ENCODE data around the gene CRB1.

DNA sequence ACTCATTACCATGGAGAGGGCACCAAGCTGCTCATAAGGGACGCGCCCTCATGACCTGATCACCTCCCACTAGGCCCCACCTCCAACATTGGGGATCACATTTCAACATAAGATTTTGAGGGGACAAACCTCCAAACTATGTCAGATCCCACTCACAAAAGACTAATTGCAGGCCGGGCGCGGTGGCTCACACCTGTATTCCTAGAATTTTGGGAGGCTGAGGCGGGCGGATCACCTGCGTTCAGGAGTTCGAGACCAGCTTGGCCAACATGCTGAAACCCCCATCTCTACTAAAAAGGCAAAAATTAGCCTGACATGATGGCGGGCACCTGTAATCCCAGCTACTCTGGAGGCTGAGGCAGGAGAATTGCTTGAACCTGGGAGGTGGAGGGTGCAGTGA lies 228.7 kb downstream of the CRB1 start:
- no peak for TF ChIP-seq ZNF354C (tag by site-specific recombination; IDR thresholded peaks at IDR 0.05; ENCODE audit: borderline replicate concordance, low read depth)
- TF ChIP-seq, protein P1, sequence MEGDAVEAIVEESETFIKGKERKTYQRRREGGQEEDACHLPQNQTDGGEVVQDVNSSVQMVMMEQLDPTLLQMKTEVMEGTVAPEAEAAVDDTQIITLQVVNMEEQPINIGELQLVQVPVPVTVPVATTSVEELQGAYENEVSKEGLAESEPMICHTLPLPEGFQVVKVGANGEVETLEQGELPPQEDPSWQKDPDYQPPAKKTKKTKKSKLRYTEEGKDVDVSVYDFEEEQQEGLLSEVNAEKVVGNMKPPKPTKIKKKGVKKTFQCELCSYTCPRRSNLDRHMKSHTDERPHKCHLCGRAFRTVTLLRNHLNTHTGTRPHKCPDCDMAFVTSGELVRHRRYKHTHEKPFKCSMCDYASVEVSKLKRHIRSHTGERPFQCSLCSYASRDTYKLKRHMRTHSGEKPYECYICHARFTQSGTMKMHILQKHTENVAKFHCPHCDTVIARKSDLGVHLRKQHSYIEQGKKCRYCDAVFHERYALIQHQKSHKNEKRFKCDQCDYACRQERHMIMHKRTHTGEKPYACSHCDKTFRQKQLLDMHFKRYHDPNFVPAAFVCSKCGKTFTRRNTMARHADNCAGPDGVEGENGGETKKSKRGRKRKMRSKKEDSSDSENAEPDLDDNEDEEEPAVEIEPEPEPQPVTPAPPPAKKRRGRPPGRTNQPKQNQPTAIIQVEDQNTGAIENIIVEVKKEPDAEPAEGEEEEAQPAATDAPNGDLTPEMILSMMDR (tag by site-specific recombination; IDR thresholded peaks at IDR 0.05), result no peak
- no peak for TF ChIP-seq RBAK (tag by site-specific recombination; IDR thresholded peaks at IDR 0.05)
- TF ChIP-seq ZNF274 (IDR thresholded peaks at IDR 0.05; ENCODE audit: low read length), result no peak
- TF ChIP-seq ZNF274 (tag by site-specific recombination; IDR thresholded peaks at IDR 0.05; ENCODE audit: borderline replicate concordance), result no peak
- TF ChIP-seq ZBTB20 (tag by site-specific recombination; IDR thresholded peaks at IDR 0.05), result no peak
- TF ChIP-seq, protein P2, sequence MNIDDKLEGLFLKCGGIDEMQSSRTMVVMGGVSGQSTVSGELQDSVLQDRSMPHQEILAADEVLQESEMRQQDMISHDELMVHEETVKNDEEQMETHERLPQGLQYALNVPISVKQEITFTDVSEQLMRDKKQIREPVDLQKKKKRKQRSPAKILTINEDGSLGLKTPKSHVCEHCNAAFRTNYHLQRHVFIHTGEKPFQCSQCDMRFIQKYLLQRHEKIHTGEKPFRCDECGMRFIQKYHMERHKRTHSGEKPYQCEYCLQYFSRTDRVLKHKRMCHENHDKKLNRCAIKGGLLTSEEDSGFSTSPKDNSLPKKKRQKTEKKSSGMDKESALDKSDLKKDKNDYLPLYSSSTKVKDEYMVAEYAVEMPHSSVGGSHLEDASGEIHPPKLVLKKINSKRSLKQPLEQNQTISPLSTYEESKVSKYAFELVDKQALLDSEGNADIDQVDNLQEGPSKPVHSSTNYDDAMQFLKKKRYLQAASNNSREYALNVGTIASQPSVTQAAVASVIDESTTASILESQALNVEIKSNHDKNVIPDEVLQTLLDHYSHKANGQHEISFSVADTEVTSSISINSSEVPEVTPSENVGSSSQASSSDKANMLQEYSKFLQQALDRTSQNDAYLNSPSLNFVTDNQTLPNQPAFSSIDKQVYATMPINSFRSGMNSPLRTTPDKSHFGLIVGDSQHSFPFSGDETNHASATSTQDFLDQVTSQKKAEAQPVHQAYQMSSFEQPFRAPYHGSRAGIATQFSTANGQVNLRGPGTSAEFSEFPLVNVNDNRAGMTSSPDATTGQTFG (tag by site-specific recombination; IDR thresholded peaks at IDR 0.05; ENCODE audit: borderline replicate concordance), result no peak
- TF ChIP-seq, protein P3, sequence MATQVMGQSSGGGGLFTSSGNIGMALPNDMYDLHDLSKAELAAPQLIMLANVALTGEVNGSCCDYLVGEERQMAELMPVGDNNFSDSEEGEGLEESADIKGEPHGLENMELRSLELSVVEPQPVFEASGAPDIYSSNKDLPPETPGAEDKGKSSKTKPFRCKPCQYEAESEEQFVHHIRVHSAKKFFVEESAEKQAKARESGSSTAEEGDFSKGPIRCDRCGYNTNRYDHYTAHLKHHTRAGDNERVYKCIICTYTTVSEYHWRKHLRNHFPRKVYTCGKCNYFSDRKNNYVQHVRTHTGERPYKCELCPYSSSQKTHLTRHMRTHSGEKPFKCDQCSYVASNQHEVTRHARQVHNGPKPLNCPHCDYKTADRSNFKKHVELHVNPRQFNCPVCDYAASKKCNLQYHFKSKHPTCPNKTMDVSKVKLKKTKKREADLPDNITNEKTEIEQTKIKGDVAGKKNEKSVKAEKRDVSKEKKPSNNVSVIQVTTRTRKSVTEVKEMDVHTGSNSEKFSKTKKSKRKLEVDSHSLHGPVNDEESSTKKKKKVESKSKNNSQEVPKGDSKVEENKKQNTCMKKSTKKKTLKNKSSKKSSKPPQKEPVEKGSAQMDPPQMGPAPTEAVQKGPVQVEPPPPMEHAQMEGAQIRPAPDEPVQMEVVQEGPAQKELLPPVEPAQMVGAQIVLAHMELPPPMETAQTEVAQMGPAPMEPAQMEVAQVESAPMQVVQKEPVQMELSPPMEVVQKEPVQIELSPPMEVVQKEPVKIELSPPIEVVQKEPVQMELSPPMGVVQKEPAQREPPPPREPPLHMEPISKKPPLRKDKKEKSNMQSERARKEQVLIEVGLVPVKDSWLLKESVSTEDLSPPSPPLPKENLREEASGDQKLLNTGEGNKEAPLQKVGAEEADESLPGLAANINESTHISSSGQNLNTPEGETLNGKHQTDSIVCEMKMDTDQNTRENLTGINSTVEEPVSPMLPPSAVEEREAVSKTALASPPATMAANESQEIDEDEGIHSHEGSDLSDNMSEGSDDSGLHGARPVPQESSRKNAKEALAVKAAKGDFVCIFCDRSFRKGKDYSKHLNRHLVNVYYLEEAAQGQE (tag by site-specific recombination; IDR thresholded peaks at IDR 0.05), result no peak
- TF ChIP-seq ZNF610 (tag by site-specific recombination; IDR thresholded peaks at IDR 0.05; ENCODE audit: borderline replicate concordance), result no peak
- TF ChIP-seq, protein P4, sequence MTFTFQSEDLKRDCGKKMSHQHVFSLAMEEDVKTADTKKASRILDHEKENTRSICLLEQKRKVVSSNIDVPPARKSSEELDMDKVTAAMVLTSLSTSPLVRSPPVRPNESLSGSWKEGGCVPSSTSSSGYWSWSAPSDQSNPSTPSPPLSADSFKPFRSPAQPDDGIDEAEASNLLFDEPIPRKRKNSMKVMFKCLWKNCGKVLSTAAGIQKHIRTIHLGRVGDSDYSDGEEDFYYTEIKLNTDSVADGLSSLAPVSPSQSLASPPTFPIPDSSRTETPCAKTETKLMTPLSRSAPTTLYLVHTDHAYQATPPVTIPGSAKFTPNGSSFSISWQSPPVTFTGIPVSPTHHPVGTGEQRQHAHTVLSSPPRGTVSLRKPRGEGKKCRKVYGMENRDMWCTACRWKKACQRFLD (tag by site-specific recombination; IDR thresholded peaks at IDR 0.05), result no peak
